Measurements from ENCODE around the gene PEA15. TPM values are rescaled to one million over a fixed set of nuclear protein-coding genes. Genes with fewer than 3 reads are reported as not detected.

The PEA15 gene
- total and polyA plus RNA-seq, 2 of the 8 experiments (the other 6 are each of a cell fraction or from before 2014, with no cell fraction given), result 71.3 to 75.1 TPM

DNA sequence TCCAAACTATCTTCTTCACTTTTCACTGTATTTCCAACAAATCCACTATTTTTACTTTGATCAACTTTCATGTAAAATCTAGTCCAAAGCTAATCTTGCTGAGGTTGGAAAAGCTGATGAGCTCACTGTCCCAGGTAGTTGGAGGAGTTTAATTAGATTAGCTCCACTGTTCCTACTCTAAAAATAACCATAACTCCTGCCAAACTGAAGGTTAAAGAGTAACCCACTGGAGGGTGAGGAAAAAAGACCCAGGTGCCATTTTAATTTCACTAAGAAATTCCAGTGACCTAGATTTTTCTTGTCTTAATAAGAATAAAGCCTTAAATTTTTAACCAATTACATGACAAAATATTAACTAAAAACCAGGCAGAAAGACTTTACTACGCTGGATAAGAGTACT, 41.9 kb downstream of the PEA15 start:
- H4K8ac ChIP-seq (ENCODE audit: extremely low read depth, insufficient read depth, low read length), result no peak overlapping the region
- H3K27ac ChIP-seq (ENCODE audit: low read depth, low read length), result no peak overlapping the region
- no peak overlapping the region for H3K9ac ChIP-seq (replicated peaks in 1 of 4; ENCODE audit: extremely low read depth in 1 of 4, low read depth in 3 of 4, low read length in 3 of 4)
- H2BK12ac ChIP-seq (ENCODE audit: low read depth, low read length), result no peak overlapping the region
- H3K36me3 ChIP-seq (ENCODE audit: control insufficient read depth in 2 of 4, insufficient read depth in 4 of 4, low read length in 3 of 4), result peaks cover 2 to 24% (median 5%) of the 10 kb centered on the region in 4 experiments; a peak in 6 of 8 replicates
- no peaks in the 10 kb centered on the region; the same call in 1 of the 2 replicates for H3K23me2 ChIP-seq (ENCODE audit: low read depth, low read length)
- no peak overlapping the region for H2BK15ac ChIP-seq (ENCODE audit: low read length)
- peaks cover 4% of the 10 kb centered on the region for H3K79me1 ChIP-seq (ENCODE audit: low read depth, low read length)
- H2BK20ac ChIP-seq (ENCODE audit: low read length), result no peak overlapping the region
- no peak overlapping the region for H2AK5ac ChIP-seq (ENCODE audit: low read depth, low read length)
- no peak overlapping the region for H3K18ac ChIP-seq (ENCODE audit: extremely low read depth, low read length)
- no peak overlapping the region for H2BK120ac ChIP-seq (replicated peaks; ENCODE audit: low read depth, low read length)
- no peak for DNase-seq (ENCODE audit: low read depth in 1 of 2, low spot score in 2 of 2)
- H4K20me1 ChIP-seq (replicated peaks in 1 of 2; ENCODE audit: control insufficient read depth in 1 of 2, insufficient read depth in 2 of 2, low read length in 2 of 2), result peaks cover 4 to 5% of the 10 kb centered on the region in 2 experiments
- 93% methylated on average over 1 of the region's 1 CpG; no CpG with 5 or more reads in 1 of the 2 experiments for WGBS, 2 experiments (ENCODE audit: extremely low coverage in 1 of 2, insufficient coverage in 1 of 2, insufficient read length in 1 of 2, insufficient replicate concordance in 2 of 2, low coverage in 1 of 2, low lambda C conversion rate in 2 of 2, missing lambda C conversion rate in 1 of 2)
- CTCF ChIA-PET (ENCODE audit: partially characterized antibody), result interaction anchor here (0.8 to 1.7 kb wide), 7 partner anchors 11 to 169 kb away, joined by 3 to 6 read pairs (median 3); no protein-coding TSS in a partner anchor
- POLR2A ChIA-PET (ENCODE audit: partially characterized antibody), result interaction anchor here (0.9 to 2.3 kb wide), 3 partner anchors 28 to 78 kb away, joined by 3 to 6 read pairs (median 3); no protein-coding TSS in a partner anchor
- H3K14ac ChIP-seq (ENCODE audit: insufficient read length), result no peak overlapping the region
- H3K4me1 ChIP-seq (replicated peaks in 1 of 4; ENCODE audit: control insufficient read depth in 3 of 4, insufficient read depth in 4 of 4, low read length in 3 of 4), result no peaks in the 10 kb centered on the region; a peak in 1 of 7 replicates
- no peak for FAIRE-seq
- H3K56ac ChIP-seq (replicated peaks; ENCODE audit: insufficient read length, low read depth, low read length), result no peak overlapping the region
- H2AFZ ChIP-seq (ENCODE audit: low read length), result no peak overlapping the region
- no peak overlapping the region for H3K4me2 ChIP-seq (ENCODE audit: insufficient read depth in 1 of 2, low read depth in 2 of 2, low read length in 2 of 2)
- H3K23ac ChIP-seq (ENCODE audit: insufficient read length), result no peak overlapping the region
- peaks cover 0 to 77% of the 10 kb centered on the region in 2 experiments; a peak in 2 of 4 replicates for H3K79me2 ChIP-seq (ENCODE audit: control insufficient read depth in 1 of 2, insufficient read depth in 2 of 2, low read length in 2 of 2)
- H3K27me3 ChIP-seq (replicated peaks in 1 of 4; ENCODE audit: control insufficient read depth in 3 of 4, extremely low read depth in 1 of 4, insufficient read depth in 3 of 4, low read length in 3 of 4), result no peaks in the 10 kb centered on the region
- no peak overlapping the region for H4K91ac ChIP-seq (replicated peaks; ENCODE audit: insufficient read length, low read length)
- no peak overlapping the region for H4K5ac ChIP-seq (ENCODE audit: insufficient read length, low read depth, low read length)
- TF ChIP-seq KDM5A (IDR thresholded peaks at IDR 0.05; ENCODE audit: low read length) (no peak), CHD1 (IDR thresholded peaks at IDR 0.05; ENCODE audit: low read depth, low read length) (no peak), GABPA (IDR thresholded peaks at IDR 0.05; ENCODE audit: borderline replicate concordance, insufficient read depth, low read length) (no peak), HDAC2 (IDR thresholded peaks at IDR 0.05; ENCODE audit: borderline replicate concordance in 1 of 2, low read depth in 2 of 2, low read length in 2 of 2) (no peak), ASH2L (IDR thresholded peaks at IDR 0.05; ENCODE audit: low read length) (no peak), KDM4A (IDR thresholded peaks at IDR 0.05; ENCODE audit: low read depth, low read length, severe bottlenecking) (no peak), EP300 (IDR thresholded peaks at IDR 0.05; ENCODE audit: borderline replicate concordance in 1 of 2, low read depth in 2 of 2, low read length in 2 of 2) (no peak), GTF2F1 (IDR thresholded peaks at IDR 0.05; ENCODE audit: borderline replicate concordance, low read depth, low read length) (no peak), SP2 (IDR thresholded peaks at IDR 0.05; ENCODE audit: low read length) (no peak), BACH1 (IDR thresholded peaks at IDR 0.05; ENCODE audit: low read length) (no peak), SP1 (IDR thresholded peaks at IDR 0.05; ENCODE audit: low read depth, low read length) (no peak)
- H3K9me3 ChIP-seq (ENCODE audit: insufficient read depth in 2 of 2, low read depth in 1 of 2, low read length in 1 of 2), result no peaks in the 10 kb centered on the region
- H2BK5ac ChIP-seq (ENCODE audit: low read depth, low read length), result no peak overlapping the region
- H3K4me3 ChIP-seq (ENCODE audit: extremely low read depth in 1 of 4, insufficient read depth in 2 of 4, low read depth in 3 of 4, low read length in 4 of 4), result no peak overlapping the region
- H3K4ac ChIP-seq (replicated peaks; ENCODE audit: insufficient read length, low read depth, low read length), result no peak overlapping the region
